ENCODE measurements around the gene DSE. TPM values are rescaled to one million over a fixed set of nuclear protein-coding genes. Genes with fewer than 3 reads are reported as not detected.
A peak's percentile ranks its signal among the peaks of the same experiment; 100 is the strongest.

The DSE gene
- total RNA-seq, 1 donor from 2014 or later, result 26.5 TPM

DNA sequence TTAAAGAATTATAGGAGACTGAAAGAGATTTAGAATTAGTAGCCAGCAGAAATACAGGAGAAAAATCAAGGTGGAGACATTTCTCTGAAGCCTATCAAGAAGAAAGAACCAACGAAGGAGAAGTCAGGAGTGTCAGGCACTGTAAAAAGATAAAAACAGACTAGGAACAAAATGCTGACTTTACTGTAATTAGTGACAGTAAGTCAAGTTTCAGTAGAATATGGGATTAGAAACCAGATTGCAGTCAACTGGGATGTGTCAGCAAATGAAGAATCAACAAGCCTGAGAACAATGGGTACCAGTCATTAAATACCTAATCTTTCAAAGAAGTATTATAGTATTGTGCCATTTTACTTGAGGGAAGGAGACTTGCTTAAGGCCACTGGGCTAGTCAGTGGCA, 112.0 kb downstream of the DSE start:
- no peak for DNase-seq (ENCODE audit: low spot score)

DNA sequence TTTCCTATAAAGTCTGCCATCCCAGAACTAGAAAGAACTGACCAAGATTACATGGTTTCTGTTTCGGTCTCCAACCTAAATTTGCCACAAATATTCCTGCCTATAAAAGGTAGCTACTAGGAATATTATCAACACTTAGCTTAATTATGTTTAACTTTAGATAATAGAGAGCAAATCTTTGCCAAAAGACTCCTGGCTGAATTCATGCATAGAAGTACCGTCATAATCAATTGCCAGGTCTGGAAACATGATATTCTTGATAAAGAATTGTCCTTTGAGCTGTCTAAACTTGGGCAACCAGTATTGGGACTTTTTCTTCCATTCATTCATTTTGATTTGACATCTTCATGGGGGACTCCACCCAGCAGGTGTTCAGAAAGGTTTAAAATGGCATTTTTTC, 112.9 kb downstream of the DSE start:
- DNase-seq (ENCODE audit: low spot score), result no peak
- TF ChIP-seq, protein P1, sequence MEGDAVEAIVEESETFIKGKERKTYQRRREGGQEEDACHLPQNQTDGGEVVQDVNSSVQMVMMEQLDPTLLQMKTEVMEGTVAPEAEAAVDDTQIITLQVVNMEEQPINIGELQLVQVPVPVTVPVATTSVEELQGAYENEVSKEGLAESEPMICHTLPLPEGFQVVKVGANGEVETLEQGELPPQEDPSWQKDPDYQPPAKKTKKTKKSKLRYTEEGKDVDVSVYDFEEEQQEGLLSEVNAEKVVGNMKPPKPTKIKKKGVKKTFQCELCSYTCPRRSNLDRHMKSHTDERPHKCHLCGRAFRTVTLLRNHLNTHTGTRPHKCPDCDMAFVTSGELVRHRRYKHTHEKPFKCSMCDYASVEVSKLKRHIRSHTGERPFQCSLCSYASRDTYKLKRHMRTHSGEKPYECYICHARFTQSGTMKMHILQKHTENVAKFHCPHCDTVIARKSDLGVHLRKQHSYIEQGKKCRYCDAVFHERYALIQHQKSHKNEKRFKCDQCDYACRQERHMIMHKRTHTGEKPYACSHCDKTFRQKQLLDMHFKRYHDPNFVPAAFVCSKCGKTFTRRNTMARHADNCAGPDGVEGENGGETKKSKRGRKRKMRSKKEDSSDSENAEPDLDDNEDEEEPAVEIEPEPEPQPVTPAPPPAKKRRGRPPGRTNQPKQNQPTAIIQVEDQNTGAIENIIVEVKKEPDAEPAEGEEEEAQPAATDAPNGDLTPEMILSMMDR (IDR thresholded peaks at IDR 0.05; ENCODE audit: unreplicated experiment), result no peak
- no peaks in the 10 kb centered on the region for H3K27me3 Mint-ChIP-seq (ENCODE audit: unreplicated experiment)
- H3K36me3 Mint-ChIP-seq (ENCODE audit: low read depth, unreplicated experiment), result no peaks in the 10 kb centered on the region
- H3K4me1 Mint-ChIP-seq (ENCODE audit: unreplicated experiment), result peaks cover 5% of the 10 kb centered on the region
- H3K27ac Mint-ChIP-seq (ENCODE audit: unreplicated experiment), result no peak overlapping the region
- H3K4me3 Mint-ChIP-seq (ENCODE audit: unreplicated experiment), result no peak overlapping the region
- H3K9me3 Mint-ChIP-seq (ENCODE audit: unreplicated experiment), result no peaks in the 10 kb centered on the region

More for the DNA sequence above, 112.0 kb downstream of the DSE start:
- TF ChIP-seq, protein P1 (IDR thresholded peaks at IDR 0.05; ENCODE audit: unreplicated experiment), result no peak
- Mint-ChIP-seq H3K27me3 (ENCODE audit: unreplicated experiment) (no peaks in the 10 kb centered on the region), H3K36me3 (ENCODE audit: low read depth, unreplicated experiment) (no peaks in the 10 kb centered on the region), H3K4me3 (ENCODE audit: unreplicated experiment) (no peak overlapping the region), H3K9me3 (ENCODE audit: unreplicated experiment) (no peaks in the 10 kb centered on the region), H3K27ac (ENCODE audit: unreplicated experiment) (no peak overlapping the region), H3K4me1 (ENCODE audit: unreplicated experiment) (peaks cover 5% of the 10 kb centered on the region)

DNA sequence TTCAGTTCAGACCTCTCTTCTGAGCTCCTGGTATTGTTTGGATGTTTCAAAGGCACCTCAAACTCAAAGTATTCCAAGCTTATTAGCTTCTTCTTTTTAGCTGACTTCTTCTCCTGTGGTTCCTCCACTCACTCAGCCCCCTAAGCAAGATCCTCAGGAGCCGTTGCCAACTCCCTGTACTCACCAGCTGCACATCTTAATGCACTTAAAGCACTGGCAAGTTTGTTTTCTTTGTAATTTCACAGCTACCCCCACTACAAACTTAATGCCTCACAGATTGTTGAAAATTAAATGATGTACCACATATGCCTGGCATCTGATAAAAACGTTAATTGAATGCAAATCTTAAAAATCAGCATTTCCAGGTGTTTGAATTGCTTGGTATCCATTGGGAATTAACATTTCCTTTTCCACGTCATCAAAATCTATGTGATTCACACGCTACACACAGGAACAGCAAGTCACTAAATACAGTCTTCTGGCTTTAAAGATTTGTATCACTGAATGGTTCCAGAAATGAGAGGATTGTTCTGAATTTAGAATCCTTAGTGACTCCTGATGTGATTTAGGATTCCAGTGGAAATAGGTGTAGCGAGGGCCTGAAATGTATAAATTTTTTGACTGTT, 114.9 kb downstream of the DSE start:
- Mint-ChIP-seq H3K36me3 (ENCODE audit: low read depth, unreplicated experiment) (no peaks in the 10 kb centered on the region), H3K4me3 (ENCODE audit: unreplicated experiment) (no peak overlapping the region), H3K27me3 (ENCODE audit: unreplicated experiment) (no peaks in the 10 kb centered on the region), H3K9me3 (ENCODE audit: unreplicated experiment) (no peaks in the 10 kb centered on the region), H3K4me1 (ENCODE audit: unreplicated experiment) (peaks cover 5% of the 10 kb centered on the region), H3K27ac (ENCODE audit: unreplicated experiment) (no peak overlapping the region)
- TF ChIP-seq, protein P1 (IDR thresholded peaks at IDR 0.05; ENCODE audit: unreplicated experiment), result no peak
- no peak for DNase-seq (ENCODE audit: low spot score)

DNA sequence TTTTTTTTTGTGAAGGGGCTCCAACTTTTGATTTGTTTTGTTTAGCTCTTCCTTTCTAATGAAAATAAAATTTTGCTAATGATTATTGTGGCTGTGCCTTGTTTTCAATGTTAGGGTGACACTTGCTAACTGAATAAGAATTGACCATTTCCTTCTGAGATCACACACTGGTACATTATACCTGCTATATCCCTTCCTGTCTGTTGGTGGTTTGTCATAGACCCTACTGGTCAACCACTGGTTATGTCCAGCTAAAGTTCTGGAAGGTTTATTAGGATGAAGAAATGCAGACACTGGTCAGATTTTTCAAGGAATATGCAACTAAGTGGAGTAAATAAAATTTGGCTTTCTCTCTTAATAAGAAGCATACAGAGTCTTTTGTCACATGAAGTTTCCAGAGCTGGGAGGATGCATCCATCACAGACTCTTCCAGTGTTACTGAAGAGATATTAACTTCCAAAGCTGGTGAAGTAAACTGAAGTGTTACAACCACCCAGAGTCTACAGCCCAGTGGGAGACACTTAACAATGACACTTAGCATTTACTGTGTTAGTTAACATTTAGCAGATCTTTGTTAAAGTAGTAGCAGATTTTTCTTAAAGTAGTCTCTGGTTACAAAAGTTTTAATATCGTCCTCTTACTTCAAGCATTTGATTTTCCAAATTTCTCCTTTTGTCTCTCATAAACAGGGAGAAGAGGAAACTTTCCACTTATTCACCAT, 121.0 kb downstream of the DSE start:
- no peak overlapping the region for H3K4me3 Mint-ChIP-seq (ENCODE audit: unreplicated experiment)
- H3K9me3 Mint-ChIP-seq (ENCODE audit: unreplicated experiment), result no peaks in the 10 kb centered on the region
- H3K36me3 Mint-ChIP-seq (ENCODE audit: low read depth, unreplicated experiment), result no peaks in the 10 kb centered on the region
- no peaks in the 10 kb centered on the region for H3K27me3 Mint-ChIP-seq (ENCODE audit: unreplicated experiment)
- TF ChIP-seq, protein P1 (IDR thresholded peaks at IDR 0.05; ENCODE audit: unreplicated experiment), result no peak
- DNase-seq (ENCODE audit: low spot score), result no peak
- peak overlapping the region; percentile 53 for H3K27ac Mint-ChIP-seq (ENCODE audit: unreplicated experiment)
- H3K4me1 Mint-ChIP-seq (ENCODE audit: unreplicated experiment), result peaks cover 3% of the 10 kb centered on the region
